Suprapubic skin (tissue), 4 donors: ENCODE data around the gene TUBGCP6. TPM values are rescaled to one million over a fixed set of nuclear protein-coding genes. Genes with fewer than 3 reads are reported as not detected.

ENCODE experiments used
- DNase-seq, 2 donors: peaks; one replicate each; pipeline ENCODE4 v3.0.0-alpha.2; 2019; ENCODE audit warnings: low spot score in 2 of 2
- H3K27ac ChIP-seq: fragments of 200-600 bp; sonication (generic); one replicate; pipeline ENCODE4 v1.5.1; 2019
- H3K27me3 ChIP-seq: fragments of 200-600 bp; sonication (generic); one replicate; pipeline ENCODE4 v1.5.1; 2019
- H3K36me3 ChIP-seq: fragments of 200-600 bp; sonication (generic); one replicate; pipeline ENCODE4 v1.5.1; 2019
- H3K4me1 ChIP-seq: fragments of 200-600 bp; sonication (generic); one replicate; pipeline ENCODE4 v1.5.1; 2019
- H3K4me3 ChIP-seq: fragments of 200-600 bp; sonication (generic); one replicate; pipeline ENCODE4 v1.5.1; 2019; ENCODE audit warnings: mild to moderate bottlenecking
- H3K9me3 ChIP-seq: fragments of 200-600 bp; sonication (generic); one replicate; pipeline ENCODE4 v1.5.1; 2019
- EP300 ChIP-seq: sonication (generic); formaldehyde crosslinking; IDR thresholded peaks from one replicate; pipeline ENCODE4 v1.6.1; 2017; ENCODE audit warnings: antibody characterized with exemption
- POLR2A ChIP-seq, 2 donors: fragments of 450-650 bp; IDR thresholded peaks; one replicate each; pipeline ENCODE4 v1.6.1; 2017; ENCODE audit warnings: antibody characterized with exemption in 2 of 2, mild to moderate bottlenecking in 2 of 2, moderate library complexity in 2 of 2
- POLR2AphosphoS5 ChIP-seq, 3 donors: sonication (generic); formaldehyde crosslinking; IDR thresholded peaks; one replicate each; pipeline ENCODE4 v1.6.1; 2017; ENCODE audit warnings: antibody characterized with exemption in 3 of 3
- WGBS: methylation state at CpG from one replicate; pipeline ENCODE4 v1.1.5; 2018; 5-methylcytosine and 5-hydroxymethylcytosine counted together
- total RNA-seq, 4 donors: library from RNA; depleted of rRNA; stranded (reverse); fragments of >200 nt; gene quantifications; one replicate each; pipeline ENCODE4 v1.1.0, GENCODE V29; 2016
- TF ChIP-seq, protein P1 (sequence below), 2 donors: fragments of 200-600 bp in 1 of 2; fragments of 450-650 bp in 1 of 2; sonication (generic) in 1 of 2; IDR thresholded peaks; one replicate each; pipeline ENCODE4 v1.5.1; 2016 to 2019; ENCODE audit warnings: antibody characterized with exemption in 2 of 2, mild to moderate bottlenecking in 1 of 2, moderate library complexity in 1 of 2

TUBGCP6 gene, protein sequence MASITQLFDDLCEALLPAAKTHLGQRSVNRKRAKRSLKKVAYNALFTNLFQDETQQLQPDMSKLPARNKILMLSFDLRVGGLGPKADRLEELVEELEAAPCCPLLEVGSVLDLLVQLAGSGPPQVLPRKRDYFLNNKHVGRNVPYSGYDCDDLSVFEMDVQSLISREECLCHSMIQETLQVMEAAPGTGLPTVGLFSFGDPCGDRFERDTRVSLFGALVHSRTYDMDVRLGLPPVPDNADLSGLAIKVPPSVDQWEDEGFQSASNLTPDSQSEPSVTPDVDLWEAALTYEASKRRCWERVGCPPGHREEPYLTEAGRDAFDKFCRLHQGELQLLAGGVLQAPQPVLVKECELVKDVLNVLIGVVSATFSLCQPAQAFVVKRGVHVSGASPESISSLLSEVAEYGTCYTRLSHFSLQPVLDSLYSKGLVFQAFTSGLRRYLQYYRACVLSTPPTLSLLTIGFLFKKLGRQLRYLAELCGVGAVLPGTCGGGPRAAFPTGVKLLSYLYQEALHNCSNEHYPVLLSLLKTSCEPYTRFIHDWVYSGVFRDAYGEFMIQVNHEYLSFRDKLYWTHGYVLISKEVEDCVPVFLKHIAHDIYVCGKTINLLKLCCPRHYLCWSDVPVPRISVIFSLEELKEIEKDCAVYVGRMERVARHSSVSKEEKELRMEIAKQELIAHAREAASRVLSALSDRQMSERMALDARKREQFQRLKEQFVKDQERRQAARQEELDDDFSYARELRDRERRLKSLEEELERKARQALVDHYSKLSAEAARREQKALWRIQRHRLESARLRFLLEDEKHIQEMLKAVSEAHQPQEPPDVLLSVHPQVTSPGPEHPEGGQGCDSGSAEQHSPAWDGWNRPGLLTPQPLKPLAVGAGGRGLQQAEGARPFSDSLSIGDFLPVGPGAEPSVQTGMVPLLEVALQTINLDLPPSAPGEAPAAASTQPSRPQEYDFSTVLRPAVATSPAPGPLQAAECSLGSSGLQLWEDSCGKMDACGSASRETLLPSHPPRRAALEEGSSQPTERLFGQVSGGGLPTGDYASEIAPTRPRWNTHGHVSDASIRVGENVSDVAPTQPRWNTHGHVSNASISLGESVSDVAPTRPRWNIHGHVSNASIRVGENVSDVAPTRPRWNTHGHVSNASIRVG (N-terminal part only)
- total RNA-seq, result 100 to 1,000 TPM in 1 of 4 donors, 10 to 100 TPM in 3; 43.0 to 113 (median 69.7) TPM

DNA sequence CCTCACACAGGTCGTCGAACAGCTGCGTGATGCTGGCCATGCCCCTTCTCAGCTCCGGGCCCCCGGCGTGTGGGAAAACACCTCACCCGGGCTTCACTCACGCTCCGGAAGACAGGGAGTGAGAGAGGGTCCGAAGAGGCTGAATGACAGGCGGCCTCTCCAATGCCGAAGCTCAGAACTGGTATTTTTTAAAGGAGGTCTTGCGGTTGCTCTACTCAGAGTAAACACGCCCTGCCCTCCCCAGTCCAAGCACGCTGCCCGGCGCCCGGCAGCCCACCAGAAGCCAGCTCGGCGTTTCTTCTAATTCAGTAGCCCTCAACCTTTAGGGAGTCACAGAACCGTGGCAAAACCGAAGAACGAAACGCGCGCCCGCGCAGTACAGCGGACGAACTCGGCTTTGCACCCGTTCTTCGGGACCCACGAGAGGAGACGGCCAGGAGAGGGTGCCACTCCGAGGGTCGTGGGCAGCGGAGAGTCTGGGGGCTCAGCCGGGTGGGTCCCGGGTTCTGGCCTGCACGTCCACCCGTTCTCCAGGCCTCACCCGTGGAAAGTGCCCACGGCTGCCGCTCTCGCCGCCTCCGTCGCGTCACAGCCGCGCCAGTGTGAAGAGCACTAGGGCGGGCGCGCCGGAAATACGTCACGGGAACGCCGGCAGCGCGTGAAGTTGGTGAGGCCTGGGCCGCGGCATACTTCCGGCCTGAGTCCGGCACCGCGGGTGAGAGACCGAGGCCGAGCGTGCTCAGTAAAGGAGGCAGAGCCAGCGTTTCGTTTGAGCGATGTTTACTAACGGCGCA, at the start of gene TUBGCP6:
Gene TUBGCP6, minus strand, starts transcription at position 604 of the 794 bp plus-strand sequence. Its CDS starts 564 bp downstream, at position 40.
- TF ChIP-seq, protein P1, sequence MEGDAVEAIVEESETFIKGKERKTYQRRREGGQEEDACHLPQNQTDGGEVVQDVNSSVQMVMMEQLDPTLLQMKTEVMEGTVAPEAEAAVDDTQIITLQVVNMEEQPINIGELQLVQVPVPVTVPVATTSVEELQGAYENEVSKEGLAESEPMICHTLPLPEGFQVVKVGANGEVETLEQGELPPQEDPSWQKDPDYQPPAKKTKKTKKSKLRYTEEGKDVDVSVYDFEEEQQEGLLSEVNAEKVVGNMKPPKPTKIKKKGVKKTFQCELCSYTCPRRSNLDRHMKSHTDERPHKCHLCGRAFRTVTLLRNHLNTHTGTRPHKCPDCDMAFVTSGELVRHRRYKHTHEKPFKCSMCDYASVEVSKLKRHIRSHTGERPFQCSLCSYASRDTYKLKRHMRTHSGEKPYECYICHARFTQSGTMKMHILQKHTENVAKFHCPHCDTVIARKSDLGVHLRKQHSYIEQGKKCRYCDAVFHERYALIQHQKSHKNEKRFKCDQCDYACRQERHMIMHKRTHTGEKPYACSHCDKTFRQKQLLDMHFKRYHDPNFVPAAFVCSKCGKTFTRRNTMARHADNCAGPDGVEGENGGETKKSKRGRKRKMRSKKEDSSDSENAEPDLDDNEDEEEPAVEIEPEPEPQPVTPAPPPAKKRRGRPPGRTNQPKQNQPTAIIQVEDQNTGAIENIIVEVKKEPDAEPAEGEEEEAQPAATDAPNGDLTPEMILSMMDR (IDR thresholded peaks at IDR 0.05), result peak; percentile 10 to 21
- TF ChIP-seq POLR2AphosphoS5 (IDR thresholded peaks at IDR 0.05), result peak; percentile 85 to 97 (median 85)
- peak; percentile 7 to 59 for TF ChIP-seq POLR2A (IDR thresholded peaks at IDR 0.05)
- no peak for TF ChIP-seq EP300

DNA sequence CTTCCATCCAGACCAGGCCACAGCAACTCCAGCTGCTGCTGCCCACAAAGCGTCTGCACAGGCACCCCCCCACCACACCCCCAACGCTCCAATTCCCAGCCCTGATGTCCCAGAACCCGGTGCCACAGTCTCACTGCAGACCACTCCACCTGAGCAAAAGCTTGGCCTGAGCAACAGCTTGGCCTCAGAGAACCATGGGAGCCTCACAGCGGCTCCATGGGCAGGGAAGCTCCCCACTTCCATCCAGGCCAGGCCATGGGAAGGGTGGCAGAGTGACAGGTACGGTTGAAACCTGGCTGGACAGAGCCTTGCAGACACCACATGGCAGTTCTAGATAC, 49.5 kb upstream of the TUBGCP6 start:
- Histone ChIP-seq H3K27me3 (no peaks in the 10 kb centered on the region), H3K4me3 (peak overlapping the region; percentile 30), H3K4me1 (peaks cover 54% of the 10 kb centered on the region), H3K36me3 (peaks cover 21% of the 10 kb centered on the region), H3K27ac (peak overlapping the region; percentile 84), H3K9me3 (no peaks in the 10 kb centered on the region)
- TF ChIP-seq EP300 (no peak), POLR2A (IDR thresholded peaks at IDR 0.05) (no peak)
- DNase-seq, result no peak
- 51% methylated on average over 5 of the region's 5 CpGs for WGBS

More for the DNA sequence above, at the start of gene TUBGCP6:
- no peaks in the 10 kb centered on the region for H3K27me3 ChIP-seq
- peaks cover 81% of the 10 kb centered on the region for H3K4me1 ChIP-seq
- peaks cover 19% of the 10 kb centered on the region for H3K36me3 ChIP-seq
- DNase-seq, result peak; percentile 96 to 97
- WGBS, result 1% methylated on average over 22 of the region's 76 CpGs
- peak within 1 kb of the TSS; percentile 93 for H3K4me3 ChIP-seq
- H3K27ac ChIP-seq, result peak within 1 kb of the TSS; percentile 96
- H3K9me3 ChIP-seq, result no peaks in the 10 kb centered on the region

DNA sequence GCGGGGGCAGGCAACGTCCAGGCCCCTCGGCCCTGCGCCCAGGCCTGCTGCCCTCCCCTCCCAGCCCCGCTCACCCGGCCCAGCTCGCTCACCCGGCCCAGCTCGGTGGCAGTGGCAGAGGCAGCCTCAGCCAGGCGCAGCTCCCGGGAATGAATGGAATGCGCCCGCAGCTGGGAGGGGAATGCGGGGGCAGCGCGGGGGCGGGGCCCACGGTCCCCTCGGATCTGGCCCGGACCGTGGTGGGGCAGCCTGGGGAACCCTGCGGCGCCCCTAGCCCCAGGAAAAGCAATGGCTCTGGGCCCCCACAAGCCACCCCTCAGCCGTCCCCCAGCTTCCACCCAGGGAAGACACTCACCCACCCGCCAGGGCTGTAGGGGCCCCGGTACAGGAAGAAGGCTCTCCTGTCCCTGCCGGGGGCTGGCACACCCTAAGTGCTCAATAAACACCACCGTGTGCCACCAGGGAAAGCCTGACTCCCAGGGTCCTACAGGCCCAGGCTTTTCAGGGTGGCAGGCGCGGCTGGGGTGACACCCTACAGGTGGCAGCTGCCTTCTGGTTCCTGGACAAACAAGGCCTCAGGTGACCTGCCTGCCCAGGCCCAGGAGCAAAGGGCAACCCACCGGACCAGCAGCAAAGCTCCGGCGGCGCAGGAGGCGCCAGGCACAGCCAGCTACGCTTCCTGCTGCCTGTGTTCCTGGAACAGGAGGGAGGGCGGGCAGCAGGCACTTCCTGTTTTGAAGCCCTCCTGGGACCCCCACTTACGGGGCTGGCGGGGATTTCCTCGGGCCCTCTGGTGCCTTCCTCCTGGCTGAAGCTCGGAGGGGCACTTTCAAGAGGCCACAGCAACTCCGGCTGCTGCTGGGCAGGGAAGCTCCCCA, 48.9 kb upstream of the TUBGCP6 start:
- Histone ChIP-seq H3K9me3 (no peaks in the 10 kb centered on the region), H3K27me3 (no peaks in the 10 kb centered on the region), H3K36me3 (peaks cover 27% of the 10 kb centered on the region), H3K4me1 (peaks cover 48% of the 10 kb centered on the region), H3K27ac (peak overlapping the region; percentile 84), H3K4me3 (peak overlapping the region; percentile 30)
- peak in 1 of 3 donors; percentile 19 for TF ChIP-seq POLR2AphosphoS5 (IDR thresholded peaks at IDR 0.05)
- TF ChIP-seq, protein P1 (IDR thresholded peaks at IDR 0.05), result no peak
- WGBS, result 23% methylated on average over 4 of the region's 42 CpGs
- no peak for DNase-seq

DNA sequence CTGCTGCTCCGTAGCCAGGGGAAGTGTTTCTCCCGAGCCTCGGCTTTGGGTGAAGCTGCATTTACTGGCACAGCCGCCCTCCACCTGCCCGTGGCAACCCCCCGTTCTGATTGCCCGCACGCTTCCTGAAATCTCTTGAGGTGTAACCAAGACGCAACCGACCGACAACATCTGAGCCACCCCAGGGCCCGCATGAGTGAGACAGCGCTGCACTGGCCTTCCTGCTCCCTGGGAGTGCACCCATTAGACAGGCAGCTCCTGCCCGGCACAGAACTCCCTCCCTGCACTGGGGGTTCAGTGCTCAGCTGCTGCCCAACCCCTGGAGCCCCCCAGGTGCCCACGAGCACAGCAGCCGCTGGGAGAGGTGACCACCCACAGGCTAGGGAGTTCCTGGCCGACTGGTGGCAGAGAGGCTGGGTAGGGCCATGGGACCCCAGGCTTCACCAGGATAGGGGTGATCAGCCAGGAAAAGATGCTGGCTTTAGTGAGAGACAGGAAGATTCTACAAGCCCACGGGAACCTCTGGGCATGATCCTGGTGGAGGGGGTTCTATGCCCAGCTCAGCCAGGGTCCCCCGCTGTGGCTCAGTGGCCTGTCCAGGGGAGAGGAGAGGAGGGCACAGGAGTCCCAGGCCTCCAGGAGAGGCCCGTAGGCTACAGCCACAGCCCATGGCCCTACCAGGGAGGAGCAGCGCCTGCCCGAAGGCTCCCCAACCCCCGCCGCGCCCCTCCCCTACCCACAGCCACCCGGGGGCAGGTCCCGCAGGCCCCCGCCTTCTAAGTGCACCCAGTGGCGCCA, 48.0 kb upstream of the TUBGCP6 start:
- peak overlapping the region; percentile 30 for H3K4me3 ChIP-seq

More for the DNA sequence above, 48.0 kb upstream of the TUBGCP6 start:
- no peaks in the 10 kb centered on the region for H3K27me3 ChIP-seq
- H3K36me3 ChIP-seq, result peaks cover 36% of the 10 kb centered on the region
- TF ChIP-seq EP300, result no peak
- no peak for TF ChIP-seq POLR2A (IDR thresholded peaks at IDR 0.05)
- no peak for TF ChIP-seq POLR2AphosphoS5 (IDR thresholded peaks at IDR 0.05)
- TF ChIP-seq, protein P1 (IDR thresholded peaks at IDR 0.05), result no peak
- peak overlapping the region; percentile 84 for H3K27ac ChIP-seq
- H3K4me1 ChIP-seq, result peaks cover 40% of the 10 kb centered on the region
- 54% methylated on average over 10 of the region's 29 CpGs for WGBS
- no peaks in the 10 kb centered on the region for H3K9me3 ChIP-seq
- no peak for DNase-seq
